M059J (cell line): ENCODE results near the gene TAF8. TPM values are rescaled to one million over a fixed set of nuclear protein-coding genes. Genes with fewer than 3 reads are reported as not detected.

Experiments
- DNase-seq: peaks from one replicate; pipeline ENCODE4 v3.0.0-alpha.2; 2012; ENCODE audit warnings: low read depth
- total RNA-seq: library from RNA; depleted of rRNA; stranded (reverse); fragments of >200 nt; shearing (Covaris generic); gene quantifications from 2 replicates; pipeline ENCODE4 v1.2.3, GENCODE V29; 2014

Gene TAF8
- total RNA-seq, 1 experiment from 2014 or later = 23.7 TPM

DNA sequence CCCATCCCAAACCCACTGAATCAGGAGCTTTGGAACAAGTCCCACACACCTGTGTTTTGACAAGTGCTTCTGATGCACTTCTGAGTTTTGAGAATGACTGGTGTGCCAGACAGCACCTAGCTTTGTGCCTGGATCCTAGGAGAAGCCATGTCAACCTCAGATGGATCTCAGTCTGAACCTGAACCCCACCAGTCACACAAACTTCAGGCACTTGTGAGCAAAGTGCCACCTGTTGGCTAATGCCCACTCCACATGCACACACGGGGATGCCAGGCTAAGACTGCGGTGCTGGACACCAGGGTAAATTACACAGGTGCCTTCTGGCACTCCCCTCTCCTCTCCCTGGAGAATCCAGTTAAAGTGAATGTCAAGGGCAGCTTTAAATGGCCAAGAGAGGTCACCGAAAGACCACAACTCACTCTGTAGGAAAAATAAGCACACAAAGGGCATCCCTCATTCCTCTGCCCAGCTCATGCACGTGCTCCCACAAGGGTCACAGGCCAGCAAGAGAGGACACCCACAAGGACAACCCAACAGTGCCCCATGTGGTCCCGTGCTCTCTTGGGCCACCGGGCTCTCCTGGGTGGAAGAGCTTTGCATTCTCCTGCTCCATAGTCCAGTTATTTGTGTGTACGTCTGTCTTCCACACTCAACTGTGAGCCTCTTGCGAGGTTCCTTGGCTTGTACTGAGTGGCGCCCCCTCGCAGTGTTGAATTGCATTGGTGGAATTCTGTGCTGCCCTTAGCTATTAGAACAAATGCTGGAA is 45.6 kb downstream of the TAF8 start:
- peak; percentile 22 for DNase-seq

DNA sequence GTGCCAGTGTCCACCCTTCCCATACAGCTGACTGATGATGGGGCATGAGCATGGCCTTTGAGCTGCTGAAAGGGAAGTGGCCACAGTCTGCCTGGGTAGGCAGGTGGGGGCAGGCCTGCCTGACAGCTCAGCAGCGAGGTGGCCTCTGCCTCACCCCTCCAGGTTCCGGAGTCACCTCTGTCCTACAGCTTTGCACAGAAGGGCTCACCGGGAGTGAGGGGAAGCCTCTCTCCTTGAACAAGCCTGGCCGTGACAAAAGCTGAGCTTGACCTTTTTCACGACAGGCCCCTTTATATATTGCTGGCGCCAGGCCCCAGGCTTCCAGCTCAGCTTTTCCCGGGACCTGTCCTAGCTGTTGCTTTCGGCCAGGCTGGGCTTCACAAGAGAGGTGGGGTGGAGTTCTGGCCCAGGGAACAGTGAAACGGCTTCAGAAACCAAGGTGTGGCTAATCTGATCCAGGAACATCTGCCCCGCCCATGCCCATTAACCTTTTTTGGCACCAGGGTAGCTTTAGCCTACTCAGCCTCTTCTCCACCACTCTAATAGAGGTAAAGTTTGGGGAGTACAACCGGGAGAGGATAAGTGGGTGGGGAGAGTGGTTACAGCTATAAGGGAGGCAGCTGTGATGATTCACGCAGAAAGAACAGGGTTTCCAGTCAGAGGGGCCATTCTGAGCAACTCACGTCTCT is 49.2 kb downstream of the TAF8 start:
- peak; percentile 83 for DNase-seq

DNA sequence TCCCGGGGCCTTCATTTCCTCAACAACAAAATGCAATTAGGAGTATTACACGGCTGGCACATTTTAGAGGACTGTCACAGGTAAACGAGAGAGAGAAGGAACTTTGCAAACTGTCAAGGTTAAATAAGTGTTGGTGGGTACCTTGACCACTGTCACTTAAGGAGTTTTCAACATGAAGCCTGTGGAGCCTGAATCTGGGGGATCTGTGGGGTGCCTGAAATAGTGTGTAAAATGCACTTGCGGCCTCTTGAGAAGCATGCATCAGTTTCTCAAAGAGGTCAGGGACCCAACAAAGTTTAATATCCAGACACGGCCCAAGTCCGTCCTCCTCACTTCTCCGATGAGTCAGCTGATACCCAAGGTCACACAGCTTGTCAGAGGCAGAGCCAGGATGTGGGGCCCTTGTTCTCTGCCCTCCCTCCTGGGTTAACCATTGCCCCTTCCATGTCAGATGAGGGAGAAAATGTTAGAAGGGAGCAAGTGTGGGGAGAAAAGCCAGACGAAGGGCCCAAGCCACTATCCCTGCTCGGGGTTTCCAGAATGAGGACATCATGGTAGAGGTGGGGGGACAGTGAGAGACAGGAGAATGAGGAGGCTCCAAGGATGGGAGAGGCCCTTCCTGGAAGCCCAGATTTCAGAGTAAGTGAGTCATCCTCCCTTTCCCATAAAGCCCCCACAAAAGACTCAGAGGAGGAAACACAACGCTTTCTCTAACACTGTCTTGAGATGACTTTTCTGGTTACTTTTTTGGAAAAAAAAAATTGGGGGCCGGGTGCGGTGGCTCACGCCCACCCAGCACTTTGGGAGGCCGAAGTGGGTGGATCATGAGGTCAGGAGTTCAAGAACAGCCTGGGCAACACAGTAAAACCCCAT is 49.9 kb downstream of the TAF8 start:
- peak; percentile 85 for DNase-seq

DNA sequence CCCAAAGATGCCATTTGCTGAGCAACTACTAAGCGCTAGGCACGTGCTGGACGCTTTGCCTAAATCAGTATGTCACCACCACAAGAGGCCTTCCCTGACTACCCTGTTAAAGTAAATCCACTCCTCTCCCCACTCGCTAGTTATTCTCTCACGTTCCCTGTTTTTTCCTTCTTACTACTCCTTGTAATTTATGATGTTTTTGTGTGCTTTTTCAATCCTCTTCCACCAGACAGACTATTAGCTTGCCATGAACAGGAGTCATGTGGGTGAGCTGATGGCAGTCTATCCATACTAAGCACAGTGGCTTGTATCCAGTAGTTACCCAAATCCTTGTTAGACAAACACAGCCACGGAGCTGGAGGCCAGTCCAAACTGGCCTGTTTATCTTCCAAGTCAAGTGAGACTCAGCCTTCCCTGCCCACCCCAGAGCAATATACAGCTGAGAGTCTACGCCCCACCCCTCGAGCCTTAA is 50.9 kb downstream of the TAF8 start:
- DNase-seq = peak; percentile 46

DNA sequence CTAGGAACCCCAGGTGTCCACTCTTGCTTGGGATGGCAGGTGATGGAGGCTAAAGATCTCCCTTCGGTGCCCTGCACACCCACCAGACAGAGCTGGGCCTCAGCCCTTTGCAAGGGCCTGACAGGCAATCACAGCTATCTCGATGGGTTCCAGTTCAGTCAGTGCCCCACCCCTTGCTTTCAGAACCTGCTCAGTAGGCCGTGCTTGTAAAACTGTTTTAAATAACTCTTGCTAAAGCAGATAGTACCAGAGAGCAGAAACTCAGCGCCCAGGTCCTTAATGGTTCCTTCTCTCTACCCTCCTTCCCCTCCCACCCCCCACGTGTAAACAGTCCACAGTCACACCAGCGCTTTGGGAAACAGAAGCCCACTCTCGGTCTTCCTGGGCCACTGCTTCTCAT is 52.9 kb downstream of the TAF8 start:
- DNase-seq = no peak

DNA sequence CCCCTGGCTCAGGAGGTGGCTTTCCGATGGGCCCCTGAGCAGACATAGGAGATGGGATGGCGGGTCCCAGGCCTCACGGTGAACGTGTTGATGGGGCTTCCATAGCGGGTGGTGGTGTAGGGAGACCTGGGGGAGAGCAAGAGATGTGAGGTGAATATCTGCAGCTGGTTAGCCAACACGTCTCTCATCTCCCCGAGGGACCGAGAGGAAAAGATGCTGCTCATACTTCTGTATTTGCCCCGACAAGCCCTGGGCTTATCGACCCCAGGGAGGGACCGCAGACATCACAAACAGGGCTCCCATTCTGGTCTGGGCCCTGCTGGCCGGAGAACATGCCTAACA is 53.4 kb downstream of the TAF8 start:
- no peak for DNase-seq

DNA sequence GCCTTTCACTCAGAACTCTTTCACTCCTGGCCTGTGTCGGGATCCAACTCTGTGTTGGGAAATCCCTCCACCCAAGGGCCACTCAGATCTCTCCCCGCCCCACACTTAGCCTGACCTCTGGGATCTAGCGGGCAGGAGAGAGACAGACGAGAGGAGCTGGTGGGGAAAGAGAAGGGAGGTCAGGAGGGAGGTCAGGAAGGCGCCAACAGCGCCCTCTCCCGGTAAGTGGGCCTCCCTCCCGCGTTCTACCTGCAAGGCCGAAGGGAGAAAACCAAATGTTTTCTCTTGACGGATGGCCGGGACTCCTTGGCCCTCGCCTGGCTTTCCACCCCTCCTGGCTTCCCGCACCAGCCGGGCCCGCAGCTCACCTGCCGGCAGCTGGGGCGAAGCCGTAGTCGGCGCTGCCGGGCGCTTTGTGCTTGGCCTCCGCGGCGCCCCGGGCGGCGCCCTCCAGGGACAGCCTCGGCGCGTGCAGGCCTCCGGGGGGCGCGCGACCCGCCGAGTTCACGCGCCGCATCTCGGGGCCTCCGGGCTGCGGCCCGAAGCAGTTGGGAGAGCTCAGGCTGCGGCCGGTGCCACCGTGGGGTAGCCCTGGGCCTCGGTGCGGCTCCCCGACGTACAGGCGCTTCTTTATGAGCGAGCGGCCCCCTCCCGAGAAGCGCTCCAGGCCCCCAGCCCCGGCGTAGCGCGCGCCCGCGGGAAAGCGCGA is 53.9 kb downstream of the TAF8 start:
- peak; percentile 47 for DNase-seq

DNA sequence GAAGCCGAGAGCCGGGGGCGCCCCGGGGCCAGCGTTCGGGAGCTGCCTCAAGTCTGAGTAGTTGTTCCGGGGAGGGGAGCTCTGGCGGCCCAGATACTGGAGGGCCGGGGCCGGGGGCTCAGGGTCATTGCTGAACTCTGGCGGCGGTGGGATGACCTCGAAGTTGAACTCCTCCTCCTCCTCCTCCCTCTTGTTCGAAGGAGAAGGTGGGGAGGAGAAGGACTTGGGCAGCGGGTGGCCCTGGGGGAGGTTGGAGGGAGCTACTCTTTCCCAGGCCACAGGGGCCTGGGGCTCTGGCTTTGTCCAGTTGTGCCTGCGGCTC is 54.4 kb downstream of the TAF8 start:
- no peak for DNase-seq

DNA sequence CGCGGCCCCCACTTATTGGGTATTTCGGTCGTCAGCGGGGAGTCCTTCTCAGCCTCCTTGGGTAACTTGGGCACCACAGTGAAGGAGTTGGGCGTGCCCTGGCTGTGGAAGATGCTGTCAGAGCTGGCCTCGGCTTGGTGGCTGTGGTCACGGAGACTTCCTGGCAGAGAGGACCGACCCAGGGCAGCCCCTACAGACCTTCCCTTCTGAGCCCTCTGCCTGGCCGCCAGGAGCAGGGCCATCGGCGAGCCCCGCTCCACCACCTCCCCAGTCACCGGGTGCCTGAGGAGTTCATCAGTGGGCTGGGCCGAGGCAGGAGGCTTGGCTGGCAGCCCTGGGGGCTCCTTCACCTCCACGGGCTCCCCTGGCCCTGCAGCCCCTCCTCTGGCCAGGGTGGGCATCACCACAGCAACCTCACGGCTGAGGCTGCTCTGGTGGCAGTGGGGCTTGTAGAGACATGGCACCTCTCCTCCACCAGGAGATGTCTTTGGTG is 54.9 kb downstream of the TAF8 start:
- DNase-seq = no peak

DNA sequence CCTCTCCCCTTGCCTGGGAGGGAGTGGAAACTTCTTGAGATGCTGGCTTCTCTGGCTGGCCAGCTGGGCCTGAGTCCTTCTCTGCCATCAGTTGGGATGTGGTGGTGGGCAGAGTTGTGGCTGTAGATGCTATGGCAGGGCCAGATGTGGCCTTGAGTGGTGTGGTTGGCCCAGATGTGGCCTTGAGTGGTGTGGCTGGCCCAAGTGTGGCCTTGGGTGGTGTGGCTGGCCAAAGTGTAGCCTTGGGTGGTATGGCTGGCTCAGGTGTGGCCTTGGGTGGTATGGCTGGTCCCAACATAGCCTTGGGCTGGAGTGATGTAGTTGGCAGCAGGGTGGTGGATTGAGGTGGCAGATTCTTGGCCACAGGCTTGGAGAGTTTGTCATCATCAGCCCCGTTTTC is 55.4 kb downstream of the TAF8 start:
- no peak for DNase-seq

DNA sequence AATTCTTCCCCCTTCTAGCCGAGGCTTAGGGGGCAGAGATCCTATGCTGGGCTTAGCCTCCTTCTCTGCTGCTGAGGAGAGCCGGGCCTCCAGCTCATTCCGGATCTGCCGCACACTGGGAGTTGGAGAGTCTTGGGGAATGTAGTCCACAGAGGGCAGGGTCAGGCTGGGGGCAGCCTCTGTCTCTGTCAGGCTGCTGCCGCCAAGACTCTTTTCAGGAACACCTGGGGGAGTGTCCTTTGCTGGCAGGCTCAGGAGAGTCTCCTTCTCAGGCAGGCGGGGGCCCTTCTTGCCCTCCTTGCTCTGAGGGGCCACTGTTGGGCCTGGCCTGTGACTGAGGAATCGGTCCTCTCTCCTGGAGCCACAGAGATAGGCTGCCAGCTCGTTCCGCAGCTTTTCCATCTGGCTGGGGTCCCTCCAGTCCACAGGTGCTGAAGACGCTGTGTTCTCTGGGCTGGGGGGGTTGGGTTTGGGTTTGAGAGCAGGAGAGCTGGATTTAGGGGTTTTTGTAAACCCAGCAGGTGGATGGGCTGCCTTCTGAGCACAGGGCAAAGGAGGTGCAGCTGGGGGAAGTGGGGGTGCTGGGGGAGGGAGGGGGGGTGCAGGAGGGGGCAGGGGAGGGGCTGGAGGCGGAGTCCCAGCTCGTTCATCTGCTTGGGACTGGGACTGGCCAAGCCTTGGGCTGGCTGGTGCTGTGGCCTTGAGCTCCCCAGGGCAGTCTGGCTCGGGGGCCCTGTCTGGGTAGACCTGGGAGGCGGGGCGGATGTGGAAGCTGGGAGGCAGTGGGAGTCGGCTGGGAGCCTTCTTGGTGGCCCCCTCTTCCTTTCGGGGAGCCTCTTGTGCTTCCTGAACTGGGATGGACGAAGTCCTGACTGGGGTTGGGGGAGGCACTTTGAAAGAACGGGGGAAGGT is 56.0 kb downstream of the TAF8 start:
- DNase-seq = no peak

DNA sequence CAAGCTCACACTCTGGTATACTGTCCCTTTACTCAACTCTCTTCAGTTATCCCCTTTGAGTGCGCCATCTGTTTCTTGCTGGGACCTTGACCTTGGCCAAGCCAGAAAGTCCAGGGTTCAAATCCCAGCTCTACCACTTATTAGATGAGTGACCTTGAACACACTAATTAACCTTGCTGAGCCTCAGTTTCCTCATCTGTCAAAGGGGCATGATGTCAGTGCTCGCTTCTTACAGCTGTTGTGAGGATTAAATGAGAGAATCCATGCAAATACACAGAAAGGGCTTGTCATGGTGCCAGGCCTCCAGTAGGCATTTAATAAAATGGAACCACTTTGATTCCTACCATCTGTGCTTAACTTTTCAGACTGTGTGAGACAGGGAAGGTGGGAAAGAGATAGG is 57.7 kb downstream of the TAF8 start:
- no peak for DNase-seq

DNA sequence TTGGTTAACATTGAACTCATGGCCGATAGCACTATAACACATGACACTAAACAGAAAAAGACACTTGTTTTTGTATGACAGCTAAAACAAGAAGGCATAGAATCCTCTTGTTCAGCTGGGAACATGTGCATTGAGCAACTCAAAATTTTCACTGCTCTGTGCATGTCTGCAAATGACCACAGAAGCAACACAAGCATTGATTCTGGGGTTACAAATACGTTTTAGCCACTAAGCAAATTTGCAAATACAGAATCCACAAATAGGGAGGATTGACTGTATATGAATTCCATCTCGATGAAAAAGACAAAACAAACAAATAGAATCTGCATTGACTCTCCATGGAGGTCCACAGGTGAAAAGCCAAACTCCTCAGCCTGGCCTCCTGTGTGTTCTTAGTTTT is 60.4 kb downstream of the TAF8 start:
- no peak for DNase-seq

DNA sequence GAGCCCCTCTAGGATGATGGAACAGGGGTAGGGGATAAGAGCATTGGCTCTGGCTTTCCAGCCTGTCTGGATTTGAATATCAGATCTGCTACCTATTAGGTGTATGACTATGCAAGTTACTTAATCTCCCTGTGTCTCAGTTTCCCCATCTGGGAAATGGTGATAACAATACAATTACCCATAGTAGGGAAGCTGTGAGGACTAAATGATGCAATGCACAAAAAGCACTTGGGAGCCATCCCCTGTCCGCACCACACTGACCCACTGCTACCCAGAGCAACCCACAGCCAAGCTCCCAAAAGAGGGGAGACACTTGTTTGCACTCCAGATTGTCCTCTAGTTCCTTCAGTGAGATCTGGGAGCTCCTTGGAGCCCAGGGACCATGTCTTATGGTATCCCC is 62.0 kb downstream of the TAF8 start:
- no peak for DNase-seq

DNA sequence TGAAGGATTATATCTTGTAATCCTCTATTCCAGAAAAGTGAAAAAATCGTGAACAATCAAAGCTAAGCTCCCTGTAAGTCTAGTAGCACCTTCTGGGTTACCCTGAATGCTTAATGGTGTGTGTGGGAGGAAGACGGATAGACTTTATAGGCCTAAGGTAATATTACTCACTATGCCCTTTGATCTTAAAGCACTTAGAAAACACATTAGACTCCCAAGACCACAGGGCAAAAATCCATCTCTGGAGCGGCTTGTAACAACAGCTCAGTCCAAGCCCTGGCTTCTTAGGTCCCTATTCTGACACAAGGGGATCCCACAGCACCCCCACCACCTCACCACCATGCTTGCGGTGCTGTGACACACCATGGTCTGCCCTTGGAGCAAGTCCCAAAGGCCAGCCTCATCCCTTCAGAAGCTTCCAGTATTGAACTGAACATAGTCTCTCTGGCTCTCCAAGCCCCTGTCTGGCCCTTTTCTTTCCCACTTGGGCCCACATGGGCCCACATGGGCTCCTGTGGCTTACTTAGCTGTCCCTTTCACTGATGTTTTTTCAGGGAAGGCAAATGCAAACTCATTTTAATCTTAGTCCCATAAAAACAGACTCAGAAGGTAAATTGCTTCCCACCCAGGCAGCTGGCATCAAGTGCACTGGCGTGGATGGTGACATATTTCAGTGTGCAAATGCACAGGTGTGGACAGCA is 63.8 kb downstream of the TAF8 start:
- DNase-seq = peak; percentile 98

DNA sequence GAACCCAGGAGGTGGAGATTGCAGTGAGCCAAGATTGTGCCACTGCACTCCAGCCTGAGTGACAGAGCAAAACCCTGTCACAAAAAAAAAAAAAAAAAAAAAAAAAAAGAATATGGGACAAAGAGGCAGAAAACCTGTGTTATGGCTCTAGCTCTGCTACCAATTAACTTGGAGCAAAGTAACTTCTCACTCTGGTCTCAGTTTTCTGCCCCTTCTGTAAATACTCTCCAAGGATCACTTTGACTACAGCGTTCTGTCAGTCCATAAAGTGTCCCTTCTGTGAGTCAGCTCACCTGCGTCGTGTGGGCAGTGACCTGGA is 67.5 kb downstream of the TAF8 start:
- DNase-seq = no peak

DNA sequence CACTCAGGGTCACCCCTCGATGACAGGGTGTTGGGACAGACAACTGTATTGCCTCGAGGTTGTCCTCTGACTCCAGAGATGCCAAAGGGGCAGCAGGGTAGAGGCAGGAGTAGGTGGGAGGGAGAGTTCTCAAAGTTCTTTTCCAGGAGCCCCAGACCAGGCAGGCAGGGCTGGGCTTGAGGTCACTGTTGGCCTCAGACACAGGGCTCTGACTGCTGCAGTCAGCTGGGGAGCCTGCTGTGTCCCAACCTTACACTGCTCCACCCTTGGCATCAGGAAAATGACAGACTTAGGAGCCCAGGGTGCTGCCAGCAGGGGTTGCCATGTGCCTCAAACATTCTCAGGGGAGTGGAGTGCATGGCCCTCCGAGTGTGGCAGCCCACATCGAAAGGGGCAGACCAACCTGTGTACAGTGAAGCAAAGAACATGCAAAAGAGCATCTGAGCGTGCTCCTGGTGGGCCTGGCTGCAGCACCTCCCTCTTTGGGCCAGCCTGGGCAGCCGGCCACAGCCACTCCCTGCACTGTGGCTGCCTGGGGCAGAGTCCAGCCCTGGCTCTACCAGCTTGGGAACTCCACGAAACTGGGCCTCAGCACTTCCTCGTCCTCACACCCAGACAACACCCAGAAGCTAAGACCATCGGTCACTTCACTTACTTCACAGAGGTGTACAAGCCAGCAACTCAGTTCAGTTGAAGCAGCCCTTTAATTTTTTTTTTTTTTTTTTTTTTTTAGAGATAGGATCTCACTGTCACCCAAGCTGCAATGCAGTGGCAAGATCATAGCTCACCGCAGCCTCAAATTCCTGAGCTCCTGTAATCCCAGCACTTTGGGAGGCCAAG is 68.1 kb downstream of the TAF8 start:
- peak; percentile 88 for DNase-seq

DNA sequence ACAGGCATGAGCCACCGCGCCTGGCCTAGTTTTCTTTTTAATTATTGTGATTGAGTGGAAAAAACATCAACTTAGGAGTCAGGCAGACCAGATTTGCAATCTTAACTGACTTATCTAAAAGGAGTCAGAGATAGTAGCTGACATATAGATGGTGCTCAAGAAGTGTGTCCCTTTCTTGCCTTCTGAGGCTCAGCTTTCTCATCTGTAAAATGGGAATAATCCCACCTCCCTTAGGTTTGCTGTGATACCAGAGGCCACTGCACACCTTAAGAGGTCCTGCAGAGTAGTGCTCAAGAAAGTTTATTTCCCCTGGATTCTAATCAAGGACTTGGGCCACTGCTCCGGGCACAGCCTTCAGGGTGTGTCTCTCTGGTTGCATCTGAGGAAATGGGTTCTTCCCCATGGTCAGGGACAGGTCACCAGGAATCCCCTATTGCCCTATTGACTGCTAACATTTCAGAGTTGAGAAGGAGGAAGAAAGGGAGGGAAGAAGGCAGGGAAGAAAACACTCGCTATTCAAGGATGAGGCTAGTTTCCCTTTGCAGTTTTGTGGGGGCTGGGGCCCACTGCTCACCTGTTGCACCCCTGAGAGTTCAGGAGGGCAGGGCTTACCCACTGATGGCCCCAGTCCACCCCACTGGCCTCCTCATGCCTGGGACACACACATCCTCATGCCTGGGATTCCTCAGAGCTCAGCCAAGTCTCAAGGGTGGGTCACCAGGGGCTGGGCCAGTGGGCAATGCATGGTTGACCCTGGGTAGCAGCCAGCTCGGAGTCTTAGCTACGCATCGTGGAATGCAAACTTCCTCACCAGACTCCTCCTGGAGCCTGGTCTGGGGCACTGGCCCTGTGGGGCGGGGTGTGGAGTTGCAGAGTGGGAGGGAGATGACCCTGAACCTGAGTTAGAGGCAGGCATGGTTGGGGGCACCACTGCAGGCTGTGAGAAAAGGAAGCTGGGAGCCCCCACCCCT is 70.9 kb downstream of the TAF8 start:
- DNase-seq = peak; percentile 59
